Rectal smooth muscle tissue (tissue), 1 donor: ENCODE data around the gene GMDS.

ENCODE experiments used
- H3K27ac ChIP-seq: one replicate; pipeline ENCODE4 v1.7.0; 2013; ENCODE audit warnings: low read depth, low read length, inconsistent platforms
- H3K27me3 ChIP-seq: one replicate; pipeline ENCODE4 v1.7.0; 2013; ENCODE audit warnings: low read length; ENCODE audit not compliant: control insufficient read depth, insufficient read depth
- H3K36me3 ChIP-seq: one replicate; pipeline ENCODE4 v1.7.0; 2013; ENCODE audit warnings: low read length; ENCODE audit not compliant: control insufficient read depth, insufficient read depth
- H3K4me1 ChIP-seq: one replicate; pipeline ENCODE4 v1.7.0; 2013; ENCODE audit warnings: low read length; ENCODE audit not compliant: control insufficient read depth, insufficient read depth
- H3K4me3 ChIP-seq: one replicate; pipeline ENCODE4 v1.7.0; 2013; ENCODE audit warnings: low read length
- H3K9ac ChIP-seq: one replicate; pipeline ENCODE4 v1.7.0; 2013; ENCODE audit warnings: low read length

The GMDS gene

GRCh38 chr6:2258112-2258511 lies 12.7 kb upstream of the GMDS start:
- peaks cover 3% of the 10 kb centered on the region for H3K36me3 ChIP-seq
- H3K27me3 ChIP-seq: no peaks in the 10 kb centered on the region
- no peak overlapping the region for H3K4me3 ChIP-seq
- H3K4me1 ChIP-seq: no peaks in the 10 kb centered on the region
- no peak overlapping the region for H3K9ac ChIP-seq
- H3K27ac ChIP-seq: no peak overlapping the region

GRCh38 chr6:2257363-2257762 lies 12.0 kb upstream of the GMDS start:
- Histone ChIP-seq H3K9ac (no peak overlapping the region), H3K4me1 (no peaks in the 10 kb centered on the region), H3K27me3 (no peaks in the 10 kb centered on the region), H3K27ac (no peak overlapping the region), H3K4me3 (no peak overlapping the region), H3K36me3 (peaks cover 3% of the 10 kb centered on the region)

GRCh38 chr6:2254747-2255146 lies 9.3 kb upstream of the GMDS start:
- H3K4me1 ChIP-seq: no peaks in the 10 kb centered on the region
- peaks cover 3% of the 10 kb centered on the region for H3K36me3 ChIP-seq
- H3K27ac ChIP-seq: no peak overlapping the region
- H3K4me3 ChIP-seq: no peak overlapping the region
- H3K27me3 ChIP-seq: no peaks in the 10 kb centered on the region
- H3K9ac ChIP-seq: no peak overlapping the region

- Histone ChIP-seq H3K36me3 (no peaks in the 10 kb centered on the region), H3K27me3 (no peaks in the 10 kb centered on the region), H3K4me3 (no peak overlapping the region), H3K27ac (no peak overlapping the region), H3K9ac (no peak overlapping the region), H3K4me1 (peaks cover 10% of the 10 kb centered on the region)
Measured at GRCh38 chr6:2249126-2249525, 3.7 kb upstream of the GMDS start.

- Histone ChIP-seq H3K36me3 (no peaks in the 10 kb centered on the region), H3K4me1 (peaks cover 10% of the 10 kb centered on the region), H3K4me3 (no peak overlapping the region), H3K27me3 (no peaks in the 10 kb centered on the region), H3K9ac (no peak overlapping the region), H3K27ac (no peak overlapping the region)
Measured at GRCh38 chr6:2247664-2248063, 2.3 kb upstream of the GMDS start.

GRCh38 chr6:2245877-2246863 lies 765 bp upstream of the GMDS start:
- Histone ChIP-seq H3K4me3 (peak overlapping the region; percentile 80), H3K27ac (peak overlapping the region; percentile 80), H3K9ac (peak overlapping the region; percentile 97)

GRCh38 chr6:2244261-2245102 lies 923 bp downstream of the GMDS start:
- Histone ChIP-seq H3K4me1 (peaks cover 10% of the 10 kb centered on the region), H3K27ac (no peak overlapping the region), H3K27me3 (no peaks in the 10 kb centered on the region), H3K36me3 (no peaks in the 10 kb centered on the region), H3K4me3 (peak overlapping the region; percentile 95), H3K9ac (peak overlapping the region; percentile 82)

More at GRCh38 chr6:2245877-2246863, 765 bp upstream of the GMDS start:
- H3K27me3 ChIP-seq: no peaks in the 10 kb centered on the region
- peaks cover 10% of the 10 kb centered on the region for H3K4me1 ChIP-seq
- no peaks in the 10 kb centered on the region for H3K36me3 ChIP-seq

- no peak overlapping the region for H3K9ac ChIP-seq
- peaks cover 10% of the 10 kb centered on the region for H3K4me1 ChIP-seq
- no peaks in the 10 kb centered on the region for H3K27me3 ChIP-seq
- H3K27ac ChIP-seq: no peak overlapping the region
- no peak overlapping the region for H3K4me3 ChIP-seq
- no peaks in the 10 kb centered on the region for H3K36me3 ChIP-seq
Measured at GRCh38 chr6:2242311-2242710, 3.1 kb downstream of the GMDS start.

GRCh38 chr6:2240961-2241360 lies 4.4 kb downstream of the GMDS start:
- Histone ChIP-seq H3K4me1 (peaks cover 4% of the 10 kb centered on the region), H3K27ac (no peak overlapping the region), H3K9ac (no peak overlapping the region), H3K4me3 (no peak overlapping the region), H3K36me3 (no peaks in the 10 kb centered on the region), H3K27me3 (no peaks in the 10 kb centered on the region)

- Histone ChIP-seq H3K4me1 (no peaks in the 10 kb centered on the region), H3K36me3 (no peaks in the 10 kb centered on the region), H3K27me3 (no peaks in the 10 kb centered on the region), H3K4me3 (no peak overlapping the region), H3K9ac (no peak overlapping the region), H3K27ac (no peak overlapping the region)
Measured at GRCh38 chr6:2237001-2237400, 8.4 kb downstream of the GMDS start.

- Histone ChIP-seq H3K4me1 (no peaks in the 10 kb centered on the region), H3K27ac (no peak overlapping the region), H3K36me3 (no peaks in the 10 kb centered on the region), H3K27me3 (no peaks in the 10 kb centered on the region), H3K9ac (no peak overlapping the region), H3K4me3 (no peak overlapping the region)
Measured at GRCh38 chr6:2235777-2236495, 9.5 kb downstream of the GMDS start.

GRCh38 chr6:2232445-2232844 lies 13.0 kb downstream of the GMDS start:
- no peaks in the 10 kb centered on the region for H3K4me1 ChIP-seq
- H3K9ac ChIP-seq: no peak overlapping the region
- H3K27me3 ChIP-seq: no peaks in the 10 kb centered on the region

More at GRCh38 chr6:2232445-2232844, 13.0 kb downstream of the GMDS start:
- H3K27ac ChIP-seq: no peak overlapping the region
- H3K4me3 ChIP-seq: no peak overlapping the region
- no peaks in the 10 kb centered on the region for H3K36me3 ChIP-seq
